ENCODE data around the gene TTN. TPM values are rescaled to one million over a fixed set of nuclear protein-coding genes. Genes with fewer than 3 reads are reported as not detected.
A peak's percentile ranks its signal among the peaks of the same experiment; 100 is the strongest.

TTN gene
- total and polyA plus RNA-seq, 2 of the 4 experiments (the other 2 are of a cell fraction): 0.02 to 0.18 TPM

DNA sequence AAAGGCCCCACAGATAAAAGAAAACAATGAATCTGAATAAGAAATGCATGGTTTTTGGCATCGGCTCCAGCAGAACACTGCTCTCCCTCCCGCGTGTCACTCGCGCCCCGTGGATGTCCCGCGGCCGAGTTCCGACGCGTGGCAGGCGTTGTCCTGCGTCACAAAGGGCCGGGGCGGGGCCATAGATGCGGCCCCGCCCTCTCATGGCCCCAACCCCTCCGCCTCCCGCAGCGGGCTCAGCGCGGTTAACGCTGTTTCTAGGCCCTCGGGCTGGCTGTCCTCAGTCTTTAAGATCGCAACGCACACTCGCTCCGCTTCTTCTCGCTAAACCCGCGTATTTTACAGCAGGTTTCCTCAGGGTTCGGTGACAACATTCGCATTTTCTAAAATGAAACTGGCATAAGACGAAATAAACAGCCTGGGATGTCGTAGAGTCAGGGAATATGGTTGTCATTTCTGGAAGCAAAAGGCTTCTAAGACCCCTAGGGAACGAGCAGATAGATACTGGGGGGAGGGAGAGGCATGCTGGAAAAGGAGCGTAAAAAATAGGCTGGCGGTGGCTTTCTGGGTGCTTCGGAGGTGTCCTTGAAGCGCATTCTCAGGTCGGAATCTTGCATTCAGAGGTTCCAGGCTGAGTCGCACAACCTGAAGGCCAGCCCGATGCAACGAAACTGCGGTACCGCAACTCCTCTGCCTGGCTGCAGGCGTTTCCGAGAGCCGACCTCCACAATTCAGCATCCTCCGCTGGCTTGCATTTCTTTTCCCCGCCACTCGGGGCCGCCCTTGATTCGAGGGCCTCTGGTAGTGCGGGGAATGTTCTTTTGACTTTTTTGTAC lies 328.6 kb downstream of the TTN start, which contains the start of gene FKBP7:
Gene FKBP7, minus strand, starts transcription at position 162 of the 836 bp plus-strand sequence. Its CDS starts 101 bp downstream, at position 61.
- CTCF ChIA-PET: no interaction called here
- Histone ChIP-seq H4K5ac (ENCODE audit: low read depth, low read length) (peak within 1 kb of the TSS; percentile 84), H3K27me3 (ENCODE audit: control insufficient read depth, insufficient read depth, low read length) (no peaks in the 10 kb centered on the region), H3K4me3 (ENCODE audit: insufficient read depth, low read depth, low read length) (peak within 1 kb of the TSS; percentile 83), H3K4ac (ENCODE audit: low read depth, low read length) (peak within 1 kb of the TSS; percentile 91), H2BK5ac (ENCODE audit: low read depth, low read length, poor library complexity, severe bottlenecking) (peak within 1 kb of the TSS; percentile 95), H3K9me1 (ENCODE audit: insufficient read depth, low read length) (peaks cover 6% of the 10 kb centered on the region; the same call in 1 of the 2 replicates), H3K27ac (ENCODE audit: insufficient read depth, low read length) (peak within 1 kb of the TSS; percentile 91), H3K4me2 (ENCODE audit: low read depth, low read length) (peak within 1 kb of the TSS; percentile 87), H3K23ac (ENCODE audit: low read depth, low read length) (peak within 1 kb of the TSS; percentile 93), H2BK120ac (ENCODE audit: low read depth, low read length) (peak within 1 kb of the TSS; percentile 85), H3K14ac (replicated peaks; ENCODE audit: low read depth, low read length) (peak within 1 kb of the TSS; percentile 99), H2BK20ac (ENCODE audit: low read depth, low read length) (peak within 1 kb of the TSS; percentile 76; the same call in 1 of the 2 replicates), H4K8ac (ENCODE audit: low read depth in 2 of 2, low read length in 2 of 2) (peak within 1 kb of the TSS; percentile 92 to 98), H3K18ac (ENCODE audit: low read depth, low read length) (peak within 1 kb of the TSS; percentile 93), H2AK5ac (ENCODE audit: low read depth, low read length) (no peak within 1 kb of the TSS; the same call in 1 of the 2 replicates), H2AK9ac (replicated peaks; ENCODE audit: low read depth, low read length, poor library complexity) (peak within 1 kb of the TSS; percentile 45), H4K20me1 (ENCODE audit: insufficient read depth, low read length) (peaks cover 16% of the 10 kb centered on the region; the same call in 1 of the 2 replicates), H3K79me1 (ENCODE audit: low read depth in 1 of 2, low read length in 2 of 2) (peaks cover 13 to 39% of the 10 kb centered on the region in 2 experiments), H3K56ac (ENCODE audit: extremely low read depth, insufficient read depth, low read length) (peak within 1 kb of the TSS; percentile 96), H2AFZ (replicated peaks; ENCODE audit: low read length, poor library complexity) (peak within 1 kb of the TSS; percentile 92), H3K9me3 (ENCODE audit: control insufficient read depth, insufficient read depth, low read length) (no peaks in the 10 kb centered on the region), H3K4me1 (ENCODE audit: control insufficient read depth, insufficient read depth, low read length) (peaks cover 7% of the 10 kb centered on the region), H2BK15ac (ENCODE audit: low read depth, low read length) (peak within 1 kb of the TSS; percentile 5; the same call in 1 of the 3 replicates), H3K36me3 (ENCODE audit: control insufficient read depth, insufficient read depth, low read length) (no peaks in the 10 kb centered on the region), H4K91ac (ENCODE audit: insufficient read depth, low read depth, low read length) (peak within 1 kb of the TSS; percentile 89), H3K9ac (ENCODE audit: low read depth, low read length) (peak within 1 kb of the TSS; percentile 94)
- WGBS, 2 experiments (ENCODE audit: extremely low coverage in 2 of 2, insufficient read length in 1 of 2): 14% methylated on average over 6 of the region's 56 CpGs; no CpG with 5 or more reads in 1 of the 2 experiments
- in situ Hi-C loops (cut with MboI; ENCODE audit: low sequenced_read_pairs): no loop called here
- POLR2A ChIA-PET (ENCODE audit: unreplicated experiment): no interaction called here
- dilution Hi-C loops (cut with HindIII; ENCODE audit: low sequenced_read_pairs, unreplicated experiment): no loop called here
- intact Hi-C loops (cut with micrococcal nuclease): loop anchor here (1.0 kb wide), 1 partner anchor 27 kb away; the partner anchor contains the start of genes PJVK and PRKRA
- no TSS peak for BruUV-seq (replicated peaks)
- DNase-seq (peak; percentile 77), ATAC-seq (ENCODE audit: low read depth) (peak; percentile 69)
- TF ChIP-seq, protein P1, sequence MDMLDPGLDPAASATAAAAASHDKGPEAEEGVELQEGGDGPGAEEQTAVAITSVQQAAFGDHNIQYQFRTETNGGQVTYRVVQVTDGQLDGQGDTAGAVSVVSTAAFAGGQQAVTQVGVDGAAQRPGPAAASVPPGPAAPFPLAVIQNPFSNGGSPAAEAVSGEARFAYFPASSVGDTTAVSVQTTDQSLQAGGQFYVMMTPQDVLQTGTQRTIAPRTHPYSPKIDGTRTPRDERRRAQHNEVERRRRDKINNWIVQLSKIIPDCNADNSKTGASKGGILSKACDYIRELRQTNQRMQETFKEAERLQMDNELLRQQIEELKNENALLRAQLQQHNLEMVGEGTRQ (IDR thresholded peaks at IDR 0.05; ENCODE audit: low read depth, low read length): 0 out of 2 replicates have a peak, but pooled peaks have one; percentile 18
- TF ChIP-seq RCOR1 (IDR thresholded peaks at IDR 0.05; ENCODE audit: insufficient replicate concordance, low read length): peak; percentile 66
- 0 out of 2 replicates have a peak, but pooled peaks have one; percentile 3 for TF ChIP-seq BHLHE40 (IDR thresholded peaks at IDR 0.05; ENCODE audit: low read depth, low read length)
- peak; percentile 76 for TF ChIP-seq MAZ (IDR thresholded peaks at IDR 0.05; ENCODE audit: borderline replicate concordance, low read depth, low read length)
- TF ChIP-seq, protein P2, sequence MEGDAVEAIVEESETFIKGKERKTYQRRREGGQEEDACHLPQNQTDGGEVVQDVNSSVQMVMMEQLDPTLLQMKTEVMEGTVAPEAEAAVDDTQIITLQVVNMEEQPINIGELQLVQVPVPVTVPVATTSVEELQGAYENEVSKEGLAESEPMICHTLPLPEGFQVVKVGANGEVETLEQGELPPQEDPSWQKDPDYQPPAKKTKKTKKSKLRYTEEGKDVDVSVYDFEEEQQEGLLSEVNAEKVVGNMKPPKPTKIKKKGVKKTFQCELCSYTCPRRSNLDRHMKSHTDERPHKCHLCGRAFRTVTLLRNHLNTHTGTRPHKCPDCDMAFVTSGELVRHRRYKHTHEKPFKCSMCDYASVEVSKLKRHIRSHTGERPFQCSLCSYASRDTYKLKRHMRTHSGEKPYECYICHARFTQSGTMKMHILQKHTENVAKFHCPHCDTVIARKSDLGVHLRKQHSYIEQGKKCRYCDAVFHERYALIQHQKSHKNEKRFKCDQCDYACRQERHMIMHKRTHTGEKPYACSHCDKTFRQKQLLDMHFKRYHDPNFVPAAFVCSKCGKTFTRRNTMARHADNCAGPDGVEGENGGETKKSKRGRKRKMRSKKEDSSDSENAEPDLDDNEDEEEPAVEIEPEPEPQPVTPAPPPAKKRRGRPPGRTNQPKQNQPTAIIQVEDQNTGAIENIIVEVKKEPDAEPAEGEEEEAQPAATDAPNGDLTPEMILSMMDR (conservative IDR thresholded peaks at IDR 0.05; ENCODE audit: low read depth, low read length): peak; percentile 62
- TF ChIP-seq SMC3 (IDR thresholded peaks at IDR 0.05; ENCODE audit: low read depth, low read length): no peak
- TF ChIP-seq CHD1 (IDR thresholded peaks at IDR 0.05; ENCODE audit: low read depth, low read length): no peak
- TF ChIP-seq, protein P3, sequence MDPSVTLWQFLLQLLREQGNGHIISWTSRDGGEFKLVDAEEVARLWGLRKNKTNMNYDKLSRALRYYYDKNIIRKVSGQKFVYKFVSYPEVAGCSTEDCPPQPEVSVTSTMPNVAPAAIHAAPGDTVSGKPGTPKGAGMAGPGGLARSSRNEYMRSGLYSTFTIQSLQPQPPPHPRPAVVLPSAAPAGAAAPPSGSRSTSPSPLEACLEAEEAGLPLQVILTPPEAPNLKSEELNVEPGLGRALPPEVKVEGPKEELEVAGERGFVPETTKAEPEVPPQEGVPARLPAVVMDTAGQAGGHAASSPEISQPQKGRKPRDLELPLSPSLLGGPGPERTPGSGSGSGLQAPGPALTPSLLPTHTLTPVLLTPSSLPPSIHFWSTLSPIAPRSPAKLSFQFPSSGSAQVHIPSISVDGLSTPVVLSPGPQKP (IDR thresholded peaks at IDR 0.05; ENCODE audit: borderline replicate concordance, low read depth, low read length): no peak
- TF ChIP-seq MAFK (IDR thresholded peaks at IDR 0.05; ENCODE audit: low read depth, low read length): no peak
- TF ChIP-seq FOS (IDR thresholded peaks at IDR 0.05; ENCODE audit: low read depth, low read length): no peak
- TF ChIP-seq RFX5 (IDR thresholded peaks at IDR 0.05; ENCODE audit: low read depth, low read length): no peak
- TF ChIP-seq POLR2A (IDR thresholded peaks at IDR 0.05; ENCODE audit: low read depth, low read length): peak; percentile 84
- TF ChIP-seq MXI1 (IDR thresholded peaks at IDR 0.05; ENCODE audit: borderline replicate concordance, low read depth, low read length): peak; percentile 87; the same call in 1 of the 2 replicates

All from IMR-90 (cell line).